HCT116 (cell line): ENCODE results near the gene WWOX.

Source experiments
- EZH2 ChIP-seq: fragments of 200-600 bp; sonication (generic); IDR thresholded peaks from 2 replicates; pipeline ENCODE4 v1.6.1; 2017; ENCODE audit warnings: antibody characterized with exemption, mixed run types
- POLR2AphosphoS5 ChIP-seq: IDR thresholded peaks from 2 replicates; pipeline ENCODE4 v1.6.1; 2011; ENCODE audit warnings: mild to moderate bottlenecking, low read depth, low read length, moderate library complexity
- SIN3A ChIP-seq: IDR thresholded peaks from 2 replicates; pipeline ENCODE4 v1.6.1; 2012; ENCODE audit warnings: low read depth
- TCF7L2 ChIP-seq: IDR thresholded peaks from 2 replicates; pipeline ENCODE4 v1.7.0; 2011; ENCODE audit warnings: borderline replicate concordance, inconsistent platforms; ENCODE audit not compliant: insufficient read depth, insufficient read length; ENCODE audit errors: extremely low read depth
- ZNF274 ChIP-seq: fragments of 200-500 bp; sonication (Bioruptor generic); IDR thresholded peaks from 2 replicates; pipeline ENCODE4 v1.6.1; 2014; ENCODE audit warnings: mild to moderate bottlenecking, low read depth, low read length, inconsistent platforms
- TF ChIP-seq, protein P1 (sequence below), 3 experiments: fragments of 200-600 bp in 1 of 3; sonication (generic) in 1 of 3; IDR thresholded peaks in 2 of 3; conservative IDR thresholded peaks in 1 of 3; 2 replicates each; pipeline ENCODE4 v1.5.1; 2012 to 2017; ENCODE audit warnings: low read depth in 2 of 3, low read length in 2 of 3, antibody characterized with exemption in 1 of 3, borderline replicate concordance in 1 of 3, control low read depth in 1 of 3, mild to moderate bottlenecking in 1 of 3, mixed read lengths in 1 of 3, mixed run types in 1 of 3, moderate library complexity in 1 of 3; ENCODE audit not compliant: insufficient read depth in 1 of 3

GRCh38 chr16:78091419-78091818, 8.0 kb upstream of the WWOX start:
- TF ChIP-seq, protein P1, sequence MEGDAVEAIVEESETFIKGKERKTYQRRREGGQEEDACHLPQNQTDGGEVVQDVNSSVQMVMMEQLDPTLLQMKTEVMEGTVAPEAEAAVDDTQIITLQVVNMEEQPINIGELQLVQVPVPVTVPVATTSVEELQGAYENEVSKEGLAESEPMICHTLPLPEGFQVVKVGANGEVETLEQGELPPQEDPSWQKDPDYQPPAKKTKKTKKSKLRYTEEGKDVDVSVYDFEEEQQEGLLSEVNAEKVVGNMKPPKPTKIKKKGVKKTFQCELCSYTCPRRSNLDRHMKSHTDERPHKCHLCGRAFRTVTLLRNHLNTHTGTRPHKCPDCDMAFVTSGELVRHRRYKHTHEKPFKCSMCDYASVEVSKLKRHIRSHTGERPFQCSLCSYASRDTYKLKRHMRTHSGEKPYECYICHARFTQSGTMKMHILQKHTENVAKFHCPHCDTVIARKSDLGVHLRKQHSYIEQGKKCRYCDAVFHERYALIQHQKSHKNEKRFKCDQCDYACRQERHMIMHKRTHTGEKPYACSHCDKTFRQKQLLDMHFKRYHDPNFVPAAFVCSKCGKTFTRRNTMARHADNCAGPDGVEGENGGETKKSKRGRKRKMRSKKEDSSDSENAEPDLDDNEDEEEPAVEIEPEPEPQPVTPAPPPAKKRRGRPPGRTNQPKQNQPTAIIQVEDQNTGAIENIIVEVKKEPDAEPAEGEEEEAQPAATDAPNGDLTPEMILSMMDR (IDR thresholded peaks at IDR 0.05 in 2 of 3, conservative IDR thresholded peaks at IDR 0.05 in 1 of 3; ENCODE audit: borderline replicate concordance in 1 of 3, insufficient read depth in 1 of 3, low read depth in 2 of 3, low read length in 2 of 3): no peak
- TF ChIP-seq POLR2AphosphoS5: no peak
- no peak for TF ChIP-seq EZH2
- TF ChIP-seq TCF7L2: no peak
- TF ChIP-seq ZNF274: no peak
- TF ChIP-seq SIN3A: no peak
